Mesendoderm (in vitro differentiated cells): Measurements from ENCODE around the gene STK10.

Source experiments
- DNase-seq: peaks from one replicate; pipeline ENCODE4 v3.0.0; 2013
- H2AK5ac ChIP-seq: 2 replicates; pipeline ENCODE4 v1.6.1; 2013; ENCODE audit warnings: low read length, inconsistent platforms
- H2BK120ac ChIP-seq: 2 replicates; pipeline ENCODE4 v1.6.1; 2013; ENCODE audit warnings: low read depth, mild to moderate bottlenecking, low read length, moderate library complexity, mixed read lengths
- H2BK15ac ChIP-seq: replicated peaks from 2 replicates; pipeline ENCODE4 v1.6.1; 2013; ENCODE audit warnings: low read depth, mild to moderate bottlenecking, moderate library complexity
- H2BK5ac ChIP-seq: 2 replicates; pipeline ENCODE4 v1.6.1; 2013; ENCODE audit warnings: low read length, inconsistent platforms
- H3K18ac ChIP-seq: 2 replicates; pipeline ENCODE4 v1.6.1; 2013; ENCODE audit warnings: mild to moderate bottlenecking, low read length, mixed read lengths
- H3K23ac ChIP-seq: one replicate; pipeline ENCODE4 v1.6.1; 2013; ENCODE audit warnings: low read length
- H3K27ac ChIP-seq: 2 replicates; pipeline ENCODE4 v1.5.1; 2013; ENCODE audit warnings: low read depth, mild to moderate bottlenecking, inconsistent platforms, low read length, moderate library complexity
- H3K27me3 ChIP-seq: 2 replicates; pipeline ENCODE4 v1.6.1; 2013; ENCODE audit warnings: low read length, control low read depth, mild to moderate bottlenecking, inconsistent platforms; ENCODE audit not compliant: insufficient read depth, poor library complexity
- H3K36me3 ChIP-seq: 2 replicates; pipeline ENCODE4 v1.6.1; 2013; ENCODE audit warnings: low read length, inconsistent platforms; ENCODE audit not compliant: control insufficient read depth, insufficient read depth
- H3K4ac ChIP-seq: one replicate; pipeline ENCODE4 v1.6.1; 2013; ENCODE audit warnings: low read depth, mild to moderate bottlenecking, low read length, moderate library complexity
- H3K4me1 ChIP-seq: 2 replicates; pipeline ENCODE4 v1.6.1; 2013; ENCODE audit warnings: low read depth, low read length, inconsistent platforms; ENCODE audit not compliant: control insufficient read depth
- H3K4me2 ChIP-seq: 2 replicates; pipeline ENCODE4 v1.6.1; 2013; ENCODE audit warnings: low read length
- H3K4me3 ChIP-seq: 2 replicates; pipeline ENCODE4 v1.5.1; 2013; ENCODE audit warnings: mild to moderate bottlenecking, low read length
- H3K56ac ChIP-seq: one replicate; pipeline ENCODE4 v1.6.1; 2013; ENCODE audit warnings: low read length
- H3K79me1 ChIP-seq: 2 replicates; pipeline ENCODE4 v1.6.1; 2013; ENCODE audit warnings: low read length, inconsistent platforms
- H3K79me2 ChIP-seq: 2 replicates; pipeline ENCODE4 v1.6.1; 2013; ENCODE audit warnings: mild to moderate bottlenecking, low read length; ENCODE audit not compliant: control insufficient read depth, insufficient read depth
- H3K9ac ChIP-seq: 2 replicates; pipeline ENCODE4 v1.6.1; 2013; ENCODE audit warnings: low read length, inconsistent platforms
- H4K5ac ChIP-seq: one replicate; pipeline ENCODE4 v1.6.1; 2013; ENCODE audit warnings: low read length
- H4K8ac ChIP-seq: one replicate; pipeline ENCODE4 v1.6.1; 2013; ENCODE audit warnings: low read depth, mild to moderate bottlenecking, control low read depth, low read length, moderate library complexity
- WGBS: extraction: QIAGEN DNeasy Blood & Tissue Kit; methylation state at CpG from one replicate; pipeline ENCODE4 v1.1.7; 2013; ENCODE audit warnings: low lambda C conversion rate, missing lambda C conversion rate; ENCODE audit not compliant: insufficient coverage; ENCODE audit errors: extremely low coverage; 5-methylcytosine and 5-hydroxymethylcytosine counted together

Gene STK10

DNA sequence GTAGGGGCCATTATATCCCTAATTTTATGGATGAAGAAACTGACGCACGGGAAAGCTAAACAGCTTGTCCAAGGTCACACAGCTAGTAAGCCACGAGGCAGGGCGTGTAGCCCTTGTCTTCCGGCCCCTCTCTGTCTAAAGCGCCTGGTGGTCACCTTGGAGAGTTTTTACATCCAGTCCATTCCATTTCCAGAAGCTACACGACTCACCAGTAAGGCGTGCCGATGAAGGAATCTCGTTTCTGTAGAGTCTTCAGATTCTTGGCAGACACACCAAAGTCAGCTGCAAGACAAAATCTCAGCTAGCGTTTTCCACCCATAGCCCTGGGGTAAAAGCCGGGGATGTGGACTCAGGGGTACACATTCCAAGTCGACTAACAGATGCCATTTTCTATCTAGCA, 80.5 kb downstream of the STK10 start:
- no peaks in the 10 kb centered on the region for H3K36me3 ChIP-seq
- no peak overlapping the region for H3K4me3 ChIP-seq
- H3K79me1 ChIP-seq, result no peaks in the 10 kb centered on the region
- H2BK15ac ChIP-seq, result no peak overlapping the region
- H2BK120ac ChIP-seq, result no peak overlapping the region
- H4K5ac ChIP-seq, result no peak overlapping the region
- H3K4me2 ChIP-seq, result no peak overlapping the region
- H3K4me1 ChIP-seq, result no peaks in the 10 kb centered on the region
- no peak overlapping the region for H3K9ac ChIP-seq
- no peak overlapping the region for H3K18ac ChIP-seq
- H3K4ac ChIP-seq, result no peak overlapping the region
- H3K56ac ChIP-seq, result no peak overlapping the region
- no peaks in the 10 kb centered on the region for H3K27me3 ChIP-seq
- no peak overlapping the region for H3K23ac ChIP-seq
- H2AK5ac ChIP-seq, result no peak overlapping the region
- H4K8ac ChIP-seq, result no peak overlapping the region
- no peaks in the 10 kb centered on the region for H3K79me2 ChIP-seq
- DNase-seq, result peak; percentile 63
- H3K27ac ChIP-seq, result no peak overlapping the region
- no CpG with 5 or more reads among the region's 13 CpGs for WGBS
- no peak overlapping the region for H2BK5ac ChIP-seq

DNA sequence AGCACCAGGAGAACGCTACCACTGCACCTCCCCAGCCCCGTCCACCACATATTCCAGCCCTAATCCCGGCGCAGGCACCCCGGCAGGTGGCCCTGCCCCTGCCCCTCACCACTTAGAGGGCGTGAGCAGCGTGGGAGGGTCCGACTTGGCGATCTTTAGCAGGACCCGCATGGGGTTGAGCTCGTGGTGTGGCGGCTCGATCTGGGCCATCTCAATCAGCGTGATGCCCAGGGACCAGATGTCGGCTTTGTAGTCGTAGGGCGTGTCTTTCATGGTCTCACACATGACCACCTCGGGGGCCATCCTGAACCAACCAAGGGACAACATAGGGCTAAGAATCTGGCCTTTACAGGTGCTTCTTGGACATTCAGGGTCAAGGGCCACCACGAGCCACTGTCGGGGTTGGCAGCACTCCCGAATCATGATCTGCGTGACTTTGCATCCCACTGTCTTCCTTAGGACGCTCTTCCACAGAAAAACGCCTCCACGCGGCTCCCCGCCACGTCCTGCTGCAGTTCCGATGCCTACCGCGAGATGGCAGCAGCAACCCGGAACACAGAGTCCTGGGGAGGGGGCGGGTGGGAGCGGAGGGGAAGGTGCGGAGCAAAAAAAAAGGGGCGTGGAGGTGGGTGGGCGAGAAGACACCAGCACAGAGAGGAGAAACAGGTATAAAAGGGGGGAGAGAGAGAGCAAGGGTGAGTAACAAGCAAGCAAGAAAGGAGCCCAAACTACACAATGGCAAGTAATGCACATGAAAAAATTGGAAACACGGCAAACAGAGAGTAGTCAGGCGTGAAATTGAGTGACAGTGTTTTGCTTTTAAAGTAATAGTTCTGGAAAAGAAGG, 81.3 kb downstream of the STK10 start:
- no CpG with 5 or more reads among the region's 39 CpGs for WGBS
- Histone ChIP-seq H3K56ac (peak overlapping the region; percentile 30), H3K27me3 (no peaks in the 10 kb centered on the region), H4K5ac (no peak overlapping the region), H3K4me1 (no peaks in the 10 kb centered on the region), H4K8ac (no peak overlapping the region), H2AK5ac (no peak overlapping the region), H3K4me2 (no peak overlapping the region), H3K36me3 (no peaks in the 10 kb centered on the region), H3K79me1 (no peaks in the 10 kb centered on the region), H3K4me3 (no peak overlapping the region), H3K9ac (no peak overlapping the region), H3K27ac (no peak overlapping the region), H3K23ac (no peak overlapping the region), H3K18ac (no peak overlapping the region), H3K79me2 (no peaks in the 10 kb centered on the region), H3K4ac (no peak overlapping the region), H2BK5ac (no peak overlapping the region), H2BK120ac (no peak overlapping the region), H2BK15ac (no peak overlapping the region)
- DNase-seq, result peak; percentile 64

DNA sequence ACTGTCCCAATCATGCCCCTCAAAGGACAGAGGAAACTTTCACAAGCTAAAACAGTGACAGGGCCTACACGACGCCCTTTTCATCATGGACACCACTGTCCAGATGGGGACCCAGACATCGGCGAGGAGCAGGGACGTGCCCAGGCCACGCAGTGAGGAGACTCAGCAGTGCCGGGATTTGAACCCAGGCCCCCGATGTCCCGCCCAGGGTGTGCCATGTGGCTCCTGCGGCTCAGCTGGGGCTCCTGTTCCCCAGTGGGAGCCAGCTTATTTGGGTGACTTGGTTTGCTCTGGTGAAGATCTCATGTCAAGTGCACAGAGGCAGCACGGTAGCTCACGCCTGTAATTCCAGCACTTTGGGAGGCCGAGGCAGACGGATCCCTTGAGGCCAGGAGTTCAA, 82.2 kb downstream of the STK10 start:
- WGBS, result no CpG with 5 or more reads among the region's 14 CpGs
- H3K56ac ChIP-seq, result no peak overlapping the region
- no peak overlapping the region for H3K4me2 ChIP-seq
- no peak overlapping the region for H2BK15ac ChIP-seq
- no peak overlapping the region for H2BK120ac ChIP-seq
- no peaks in the 10 kb centered on the region for H3K4me1 ChIP-seq
- no peaks in the 10 kb centered on the region for H3K27me3 ChIP-seq
- no peak overlapping the region for H4K5ac ChIP-seq
- no peak for DNase-seq
- H3K36me3 ChIP-seq, result no peaks in the 10 kb centered on the region
- H3K9ac ChIP-seq, result no peak overlapping the region
- no peaks in the 10 kb centered on the region for H3K79me2 ChIP-seq
- H4K8ac ChIP-seq, result no peak overlapping the region
- no peak overlapping the region for H3K23ac ChIP-seq
- no peak overlapping the region for H3K18ac ChIP-seq
- no peaks in the 10 kb centered on the region for H3K79me1 ChIP-seq
- H2BK5ac ChIP-seq, result no peak overlapping the region
- no peak overlapping the region for H2AK5ac ChIP-seq
- H3K27ac ChIP-seq, result no peak overlapping the region
- no peak overlapping the region for H3K4me3 ChIP-seq
- H3K4ac ChIP-seq, result no peak overlapping the region

DNA sequence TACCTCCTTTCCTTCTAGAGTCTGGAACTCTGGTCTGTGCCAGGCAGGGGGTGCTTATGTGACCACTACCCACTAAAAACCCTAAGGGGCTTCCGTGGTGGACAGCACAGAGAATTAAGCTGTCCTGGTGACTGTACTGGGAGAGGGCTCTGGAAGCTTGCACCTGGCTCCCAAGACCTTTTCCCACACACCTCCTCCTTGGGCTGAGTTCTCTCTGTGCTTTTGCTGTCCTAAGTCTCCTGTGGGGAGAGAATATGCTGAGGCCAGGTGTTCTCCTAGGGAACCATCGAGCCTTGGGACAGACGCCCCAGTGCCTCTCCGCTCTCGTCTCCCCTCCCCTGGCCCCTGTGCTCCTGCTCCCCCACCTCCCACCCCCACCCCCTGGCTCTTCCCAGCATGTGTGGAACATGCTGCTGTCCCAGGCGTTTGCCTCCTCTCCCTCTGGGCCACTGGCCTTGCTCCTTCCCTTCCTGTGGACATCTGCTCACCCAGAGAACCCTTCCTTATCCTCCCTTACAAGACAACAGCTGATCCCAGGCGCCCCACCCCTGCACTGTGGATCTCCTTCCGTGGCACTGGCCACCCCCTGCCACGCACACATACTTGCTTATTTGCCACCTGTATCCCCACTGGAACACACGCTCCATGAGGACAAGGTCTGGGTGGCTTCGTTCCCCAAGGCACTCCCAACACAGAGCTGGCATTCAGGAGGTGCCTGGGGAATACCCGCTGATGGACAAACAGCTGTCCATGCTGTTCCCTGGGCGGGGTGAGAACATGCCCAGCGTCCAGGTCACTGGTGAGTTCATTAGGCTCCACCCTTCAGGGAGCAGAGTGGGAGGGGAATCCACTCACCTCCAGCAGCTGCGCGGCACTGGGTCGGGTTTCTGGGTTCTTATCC, 83.0 kb downstream of the STK10 start:
- Histone ChIP-seq H3K36me3 (no peaks in the 10 kb centered on the region), H3K9ac (no peak overlapping the region), H4K5ac (no peak overlapping the region), H3K27ac (no peak overlapping the region), H2BK120ac (no peak overlapping the region), H3K56ac (no peak overlapping the region), H3K79me1 (no peaks in the 10 kb centered on the region), H3K23ac (no peak overlapping the region), H3K18ac (no peak overlapping the region), H2BK15ac (no peak overlapping the region), H4K8ac (no peak overlapping the region), H3K4me2 (no peak overlapping the region), H3K4me3 (no peak overlapping the region), H2AK5ac (no peak overlapping the region), H3K79me2 (no peaks in the 10 kb centered on the region), H3K4ac (no peak overlapping the region), H2BK5ac (no peak overlapping the region), H3K4me1 (no peaks in the 10 kb centered on the region), H3K27me3 (no peaks in the 10 kb centered on the region)
- WGBS, result no CpG with 5 or more reads among the region's 17 CpGs
- DNase-seq, result no peak

DNA sequence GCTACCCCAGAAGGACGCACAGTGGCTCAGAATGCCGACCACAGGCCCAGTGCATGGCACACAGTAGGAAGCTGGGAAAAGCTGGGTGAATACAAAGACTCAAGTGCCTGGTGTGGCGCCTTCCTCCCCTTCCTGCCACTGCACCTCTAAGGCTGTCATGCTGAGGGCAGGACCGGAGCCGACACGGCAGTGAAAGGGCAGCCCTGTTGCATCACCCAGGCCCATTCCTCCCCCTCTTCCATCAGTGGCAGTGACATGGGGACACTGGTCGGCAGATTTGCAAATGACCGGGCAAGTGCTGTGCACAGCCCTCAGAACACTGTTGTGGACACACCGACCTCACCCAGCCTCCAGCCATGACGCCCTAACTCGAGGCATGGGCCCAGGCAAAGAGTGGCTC, 84.0 kb downstream of the STK10 start:
- Histone ChIP-seq H3K36me3 (no peaks in the 10 kb centered on the region), H3K79me1 (no peaks in the 10 kb centered on the region), H3K18ac (no peak overlapping the region), H3K56ac (peak overlapping the region; percentile 31), H2BK120ac (no peak overlapping the region), H3K23ac (no peak overlapping the region), H3K4me3 (no peak overlapping the region), H3K9ac (no peak overlapping the region), H3K4me2 (no peak overlapping the region), H4K5ac (no peak overlapping the region), H3K27me3 (no peaks in the 10 kb centered on the region), H3K4ac (no peak overlapping the region), H3K79me2 (no peaks in the 10 kb centered on the region), H4K8ac (no peak overlapping the region), H2BK5ac (no peak overlapping the region), H2AK5ac (no peak overlapping the region), H2BK15ac (no peak overlapping the region), H3K27ac (peak overlapping the region; percentile 0), H3K4me1 (no peaks in the 10 kb centered on the region)
- DNase-seq, result peak; percentile 53
- WGBS, result no CpG with 5 or more reads among the region's 11 CpGs
